SK-N-MC (cell line): ENCODE data around the gene PKMYT1.

Source experiments
- EZH2 ChIP-seq: fragments of 200-600 bp; sonication (generic); IDR thresholded peaks from one replicate; pipeline ENCODE4 v1.6.1; 2017; ENCODE audit warnings: antibody characterized with exemption
- FOXP2 ChIP-seq: optimal IDR thresholded peaks from 2 replicates; pipeline ENCODE3; 2011; ENCODE audit warnings: mild to moderate bottlenecking, moderate library complexity; ENCODE audit not compliant: insufficient read depth; ENCODE audit errors: extremely low read length, control extremely low read depth
- POLR2AphosphoS5 ChIP-seq: IDR thresholded peaks from 2 replicates; pipeline ENCODE4 v1.6.1; 2012; ENCODE audit warnings: mild to moderate bottlenecking, low read depth, low read length, borderline replicate concordance

- TF ChIP-seq EZH2 = no peak
- TF ChIP-seq POLR2AphosphoS5 = no peak
- TF ChIP-seq FOXP2 = no peak
Observed at GRCh38 chr16:2975161-2975795, 5.0 kb downstream of the PKMYT1 start.
